GM19043 (cell line): Measurements from ENCODE around the gene USH2A.

Experiments
- ATAC-seq: cut with Tn5 transposase; IDR thresholded peaks from one replicate; pipeline ENCODE4 v1.9.1; 2021; ENCODE audit warnings: low read depth; ENCODE audit not compliant: unreplicated experiment

The USH2A gene

GRCh38 chr1:215830226-215830810 is 592.9 kb downstream of the USH2A start:
- no peak for ATAC-seq

- no peak for ATAC-seq
These were observed 598.2 kb downstream of the USH2A start for GRCh38 chr1:215825056-215825455.

GRCh38 chr1:215824245-215824644 is 599.0 kb downstream of the USH2A start:
- no peak for ATAC-seq

- no peak for ATAC-seq
These were observed 604.1 kb downstream of the USH2A start for GRCh38 chr1:215819114-215819513.

- no peak for ATAC-seq
These were observed 615.3 kb downstream of the USH2A start for GRCh38 chr1:215807911-215808436.

- ATAC-seq, result no peak
These were observed 616.0 kb downstream of the USH2A start for GRCh38 chr1:215807218-215807617.

GRCh38 chr1:215797859-215798258 is 625.4 kb downstream of the USH2A start:
- ATAC-seq, result no peak

GRCh38 chr1:215794156-215794555 is 629.1 kb downstream of the USH2A start:
- ATAC-seq, result no peak

GRCh38 chr1:215793180-215793579 is 630.1 kb downstream of the USH2A start:
- ATAC-seq, result no peak

GRCh38 chr1:215792446-215792845 is 630.8 kb downstream of the USH2A start:
- ATAC-seq, result no peak

- no peak for ATAC-seq
These were observed 633.3 kb downstream of the USH2A start for GRCh38 chr1:215789981-215790380.

GRCh38 chr1:215786997-215787396 is 636.3 kb downstream of the USH2A start:
- ATAC-seq, result no peak

- ATAC-seq, result no peak
These were observed 642.6 kb downstream of the USH2A start for GRCh38 chr1:215780641-215781040.

GRCh38 chr1:215780139-215780538 is 643.1 kb downstream of the USH2A start:
- no peak for ATAC-seq

- no peak for ATAC-seq
These were observed 643.5 kb downstream of the USH2A start for GRCh38 chr1:215779729-215780128.

GRCh38 chr1:215777370-215777925 is 645.8 kb downstream of the USH2A start:
- no peak for ATAC-seq

- ATAC-seq, result no peak
These were observed 646.9 kb downstream of the USH2A start for GRCh38 chr1:215776336-215776735.

- ATAC-seq, result no peak
These were observed 651.1 kb downstream of the USH2A start for GRCh38 chr1:215772151-215772550.

GRCh38 chr1:215768303-215768702 is 654.9 kb downstream of the USH2A start:
- no peak for ATAC-seq

GRCh38 chr1:215767761-215768160 is 655.5 kb downstream of the USH2A start:
- no peak for ATAC-seq

- no peak for ATAC-seq
These were observed 656.7 kb downstream of the USH2A start for GRCh38 chr1:215766521-215766920.

- ATAC-seq, result no peak
These were observed 657.4 kb downstream of the USH2A start for GRCh38 chr1:215765833-215766232.
